ENCODE results near the gene SEPTIN12.

The SEPTIN12 gene

GRCh38 chr16:4747906-4748681 is 40.1 kb downstream of the SEPTIN12 start:
- H3F3A ChIP-seq (ENCODE audit: control insufficient read depth, insufficient read depth) = no peaks in the 10 kb centered on the region
- H3K79me2 ChIP-seq (ENCODE audit: control insufficient read depth, low read length) = no peaks in the 10 kb centered on the region
- H3K4me3 ChIP-seq (ENCODE audit: low read length) = no peak overlapping the region
- no peaks in the 10 kb centered on the region for H3K27me3 ChIP-seq (ENCODE audit: control insufficient read depth, low read length)
- H3K36me3 ChIP-seq (ENCODE audit: control insufficient read depth, low read length) = peaks cover 24% of the 10 kb centered on the region
- H3K4me1 ChIP-seq (ENCODE audit: control insufficient read depth, low read length) = peaks cover 28% of the 10 kb centered on the region
- TF ChIP-seq EZH2phosphoT487 (IDR thresholded peaks at IDR 0.05; ENCODE audit: borderline replicate concordance, low read length) = no peak
- TF ChIP-seq CTCF (IDR thresholded peaks at IDR 0.05; ENCODE audit: low read depth, low read length, poor library complexity, severe bottlenecking) = no peak
- no peak overlapping the region for H3K27ac ChIP-seq (ENCODE audit: low read depth, low read length)
- peak overlapping the region; percentile 12; the same call in 1 of the 2 replicates for H3K4me2 ChIP-seq (ENCODE audit: low read length)
- H3K9me3 ChIP-seq (ENCODE audit: control insufficient read depth, insufficient read depth, low read length) = no peaks in the 10 kb centered on the region
- no peaks in the 10 kb centered on the region for H4K20me1 ChIP-seq (ENCODE audit: control insufficient read depth, insufficient read depth, low read depth, low read length)
- no peaks in the 10 kb centered on the region for H3K9me2 ChIP-seq (replicated peaks; ENCODE audit: control insufficient read depth, low read length)

- no peaks in the 10 kb centered on the region for H3F3A ChIP-seq (ENCODE audit: control insufficient read depth, insufficient read depth)
- no peaks in the 10 kb centered on the region for H3K9me2 ChIP-seq (replicated peaks; ENCODE audit: control insufficient read depth, low read length)
- H3K36me3 ChIP-seq (ENCODE audit: control insufficient read depth, low read length) = peaks cover 14% of the 10 kb centered on the region
- peak overlapping the region; percentile 12; the same call in 1 of the 2 replicates for H3K4me2 ChIP-seq (ENCODE audit: low read length)
- TF ChIP-seq EZH2phosphoT487 (IDR thresholded peaks at IDR 0.05; ENCODE audit: borderline replicate concordance, low read length) (no peak), CTCF (IDR thresholded peaks at IDR 0.05; ENCODE audit: low read depth, low read length, poor library complexity, severe bottlenecking) (no peak)
- H3K79me2 ChIP-seq (ENCODE audit: control insufficient read depth, low read length) = no peaks in the 10 kb centered on the region
- H3K9me3 ChIP-seq (ENCODE audit: control insufficient read depth, insufficient read depth, low read length) = no peaks in the 10 kb centered on the region
- H4K20me1 ChIP-seq (ENCODE audit: control insufficient read depth, insufficient read depth, low read depth, low read length) = no peaks in the 10 kb centered on the region
- no peak overlapping the region for H3K4me3 ChIP-seq (ENCODE audit: low read length)
- H3K27me3 ChIP-seq (ENCODE audit: control insufficient read depth, low read length) = no peaks in the 10 kb centered on the region
- peaks cover 34% of the 10 kb centered on the region for H3K4me1 ChIP-seq (ENCODE audit: control insufficient read depth, low read length)
- no peak overlapping the region for H3K27ac ChIP-seq (ENCODE audit: low read depth, low read length)
Measured at GRCh38 chr16:4746991-4747574, 41.1 kb downstream of the SEPTIN12 start.

- H3K27ac ChIP-seq (ENCODE audit: low read depth, low read length) = no peak overlapping the region
Measured at GRCh38 chr16:4746215-4746614, 41.9 kb downstream of the SEPTIN12 start.

More at GRCh38 chr16:4746215-4746614, 41.9 kb downstream of the SEPTIN12 start:
- H3K9me3 ChIP-seq (ENCODE audit: control insufficient read depth, insufficient read depth, low read length) = no peaks in the 10 kb centered on the region
- no peaks in the 10 kb centered on the region for H3K9me2 ChIP-seq (replicated peaks; ENCODE audit: control insufficient read depth, low read length)
- H3K36me3 ChIP-seq (ENCODE audit: control insufficient read depth, low read length) = peaks cover 5% of the 10 kb centered on the region
- H3K79me2 ChIP-seq (ENCODE audit: control insufficient read depth, low read length) = no peaks in the 10 kb centered on the region
- no peak overlapping the region for H3K4me3 ChIP-seq (ENCODE audit: low read length)
- TF ChIP-seq EZH2phosphoT487 (IDR thresholded peaks at IDR 0.05; ENCODE audit: borderline replicate concordance, low read length) = no peak
- TF ChIP-seq CTCF (IDR thresholded peaks at IDR 0.05; ENCODE audit: low read depth, low read length, poor library complexity, severe bottlenecking) = no peak
- no peaks in the 10 kb centered on the region for H3K27me3 ChIP-seq (ENCODE audit: control insufficient read depth, low read length)
- H3K4me2 ChIP-seq (ENCODE audit: low read length) = no peak overlapping the region
- H3F3A ChIP-seq (ENCODE audit: control insufficient read depth, insufficient read depth) = no peaks in the 10 kb centered on the region
- H4K20me1 ChIP-seq (ENCODE audit: control insufficient read depth, insufficient read depth, low read depth, low read length) = no peaks in the 10 kb centered on the region
- H3K4me1 ChIP-seq (ENCODE audit: control insufficient read depth, low read length) = peaks cover 34% of the 10 kb centered on the region

All from DOHH2 (cell line).